ENCODE measurements around the gene GNPNAT1.

DNA sequence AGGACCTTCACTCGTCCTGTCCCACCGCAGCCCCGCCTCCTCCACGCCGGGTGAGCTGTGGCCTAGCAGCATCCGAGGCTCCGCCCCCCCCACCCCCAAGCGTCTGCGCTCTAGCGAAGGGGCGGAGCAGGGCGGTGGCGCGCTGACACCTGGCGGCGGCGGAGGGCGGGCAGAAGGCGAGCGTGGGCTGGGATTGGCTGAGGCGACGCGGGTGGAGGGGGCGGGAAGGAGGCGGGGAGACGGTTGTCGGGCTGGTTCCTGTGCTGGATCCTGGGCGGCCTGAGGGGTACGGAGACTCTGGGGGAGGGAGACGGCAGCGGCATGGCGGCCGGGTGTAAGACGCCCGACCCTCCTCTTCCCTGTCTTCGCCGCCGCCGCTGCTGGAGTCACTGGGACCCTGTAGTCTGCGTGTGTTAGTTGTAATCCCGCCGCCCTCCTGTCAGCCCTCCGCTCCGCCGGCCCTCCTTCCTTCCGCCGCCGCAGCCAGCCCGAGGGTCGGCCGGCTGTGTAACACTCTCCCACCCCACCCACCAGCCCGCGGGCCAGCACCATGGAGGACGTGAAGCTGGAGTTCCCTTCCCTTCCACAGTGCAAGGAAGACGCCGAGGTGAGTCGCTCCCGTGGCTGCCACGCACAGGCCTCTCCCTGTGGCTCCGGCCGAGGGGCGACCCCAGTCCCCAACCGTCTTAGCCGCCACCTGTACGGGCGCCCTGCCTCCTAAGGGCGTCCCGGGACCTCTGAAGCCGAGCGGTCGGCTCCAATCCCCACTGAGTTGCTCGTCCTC, 61.3 kb downstream of the GNPNAT1 start, which contains the start of gene STYX:
- TF ChIP-seq CTCF (conservative IDR thresholded peaks at IDR 0.05; ENCODE audit: low read depth, low read length) (no peak), EZH2 (IDR thresholded peaks at IDR 0.05; ENCODE audit: low read length, unreplicated experiment) (no peak)

Data from PC-3 (cell line).